ENCODE data around the gene GP2.
"Not testable (repeated sequence)": the region's sequence is repeated elsewhere in the genome, so short reads cannot be mapped to it uniquely, and the experiment has no call there.

GP2 gene

DNA sequence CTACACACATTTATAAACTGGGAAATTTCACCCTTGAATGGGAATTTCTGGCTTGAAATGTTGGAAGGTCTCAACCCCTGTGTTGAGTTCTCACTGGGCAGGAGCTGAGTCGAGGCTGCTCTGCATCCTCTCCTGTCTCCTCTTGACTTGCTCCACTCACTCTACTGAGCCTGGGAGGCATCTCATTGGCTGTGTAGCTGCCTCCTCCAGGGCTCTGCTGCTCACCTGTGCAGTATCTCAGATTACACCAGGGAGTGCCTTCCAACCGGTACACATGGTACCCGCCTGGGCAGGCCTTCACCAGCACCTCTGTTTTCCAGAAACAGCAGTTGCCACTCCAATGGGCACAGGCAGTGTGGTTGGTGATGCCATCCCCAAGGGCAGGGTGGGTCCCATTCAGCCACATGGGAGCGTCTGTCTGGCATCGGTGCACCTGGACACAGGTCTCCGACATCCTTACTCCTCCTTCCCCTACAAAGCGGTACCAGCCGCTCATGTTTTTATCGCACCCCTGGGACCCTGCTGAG, 3.7 kb downstream of the GP2 start:
- DNase-seq = no peak

DNA sequence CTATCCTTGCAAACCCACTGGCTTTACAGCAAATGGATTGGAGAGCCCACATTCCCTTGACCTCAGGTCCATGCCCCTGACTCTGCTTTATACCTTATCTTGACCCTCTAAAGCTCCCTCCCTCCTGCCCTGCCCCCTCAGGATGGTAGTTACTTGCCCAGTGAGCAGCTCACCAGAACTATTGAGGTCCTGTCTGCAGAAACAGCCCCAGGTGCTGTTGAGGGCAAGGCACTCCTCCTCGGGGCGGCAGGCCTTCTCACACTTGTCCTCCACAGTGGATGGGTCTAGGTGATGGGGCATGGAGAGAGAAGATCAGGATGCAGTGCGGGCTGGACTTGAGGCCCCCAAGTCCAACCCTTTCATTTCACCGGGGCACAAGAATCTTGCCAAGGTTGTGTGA, 4.6 kb downstream of the GP2 start:
- no peak for DNase-seq

DNA sequence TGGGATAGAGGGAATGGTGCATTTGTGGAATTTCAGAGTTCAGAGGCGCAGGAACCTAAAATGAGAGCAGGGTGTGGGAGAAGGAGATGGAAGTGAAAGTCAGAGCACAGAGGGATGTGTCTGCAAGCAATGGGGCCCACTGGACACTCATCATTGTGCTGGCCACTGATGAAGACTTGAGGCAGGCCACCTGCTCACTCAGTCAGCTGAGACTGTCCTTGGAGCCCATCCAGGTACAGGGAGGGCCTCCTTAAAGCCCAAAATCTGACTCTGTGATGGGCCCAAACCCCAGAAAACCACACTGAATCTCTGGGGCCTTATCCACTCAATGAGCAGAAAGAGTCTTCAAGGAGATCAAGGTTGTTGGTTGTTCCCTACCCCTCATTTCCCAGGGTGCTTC, 5.6 kb downstream of the GP2 start:
- no peak for DNase-seq

DNA sequence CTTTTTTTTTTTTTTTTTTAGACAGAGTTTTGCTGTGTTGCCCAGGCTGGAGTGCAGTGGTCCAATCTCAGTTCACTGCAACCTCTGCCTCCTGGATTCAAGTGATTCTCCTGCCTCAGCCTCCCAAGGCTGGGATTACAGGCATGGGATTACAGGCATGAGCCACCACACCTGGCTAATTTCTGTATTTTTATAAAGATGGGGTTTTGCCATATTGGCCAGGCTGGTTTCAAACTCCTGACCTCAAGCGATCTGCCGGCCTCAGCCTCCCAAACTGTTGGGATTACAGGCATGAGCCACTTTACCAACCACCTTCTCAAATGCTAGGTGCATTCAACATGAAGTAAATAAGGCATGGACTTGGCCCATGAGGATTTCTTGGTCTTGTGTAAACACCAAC, 6.3 kb downstream of the GP2 start:
- DNase-seq = not testable (repeated sequence)

DNA sequence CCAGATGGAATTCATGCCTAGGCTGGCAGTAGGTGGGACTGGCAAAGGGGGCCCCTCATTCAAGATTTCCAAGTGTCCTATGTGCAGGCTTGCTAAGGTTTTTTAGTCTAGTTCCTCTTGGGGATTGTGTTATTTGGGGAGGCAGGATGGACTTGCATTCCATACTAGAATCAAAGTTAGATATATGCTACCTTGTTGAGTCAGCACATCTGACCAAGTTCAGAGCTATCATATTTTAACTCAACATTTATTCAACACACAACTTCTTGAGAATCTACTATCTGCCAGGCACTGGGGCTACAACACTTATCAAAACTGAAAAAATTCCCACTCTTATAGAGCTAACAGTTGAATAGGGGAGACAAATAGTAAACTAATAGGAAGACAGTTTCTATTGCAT, 6.7 kb downstream of the GP2 start:
- no peak for DNase-seq

DNA sequence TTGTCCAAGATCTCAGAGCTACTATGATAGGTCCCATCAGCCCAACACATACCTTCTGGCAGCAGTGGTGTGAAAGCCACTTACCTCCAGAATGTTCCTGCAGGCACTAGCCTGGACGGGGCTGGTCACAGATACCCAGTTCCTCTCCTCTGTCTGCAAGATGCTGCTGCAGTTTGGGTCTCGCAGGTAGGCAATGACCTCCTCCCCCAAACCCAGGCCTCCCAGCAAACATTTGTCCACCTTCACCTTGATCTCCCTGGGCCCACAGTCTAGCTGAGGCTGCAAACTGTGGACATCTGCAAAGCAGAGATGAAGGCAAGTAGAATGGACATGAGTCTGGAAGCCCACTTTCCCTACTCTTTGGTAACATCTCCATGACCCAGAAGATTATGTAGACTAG, 7.1 kb downstream of the GP2 start:
- DNase-seq = no peak

DNA sequence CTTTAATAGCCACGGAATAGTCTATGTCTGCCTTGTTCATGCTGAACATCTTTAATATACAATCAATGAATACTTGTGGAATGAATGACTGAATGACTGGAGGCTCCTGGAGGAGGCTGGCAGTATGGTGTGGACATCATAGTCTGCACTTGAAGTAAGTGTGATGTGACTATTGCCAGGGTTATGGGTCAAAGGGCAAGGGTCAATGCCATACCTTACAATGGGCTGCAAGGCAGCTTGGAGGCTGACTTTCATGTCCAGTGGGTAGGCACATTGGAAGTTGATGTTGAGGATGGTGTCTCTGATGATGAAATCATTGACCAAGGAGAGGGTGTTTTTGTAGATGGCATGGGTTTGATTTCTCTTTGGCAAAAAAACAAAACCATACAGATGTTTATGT, 7.9 kb downstream of the GP2 start:
- no peak for DNase-seq

DNA sequence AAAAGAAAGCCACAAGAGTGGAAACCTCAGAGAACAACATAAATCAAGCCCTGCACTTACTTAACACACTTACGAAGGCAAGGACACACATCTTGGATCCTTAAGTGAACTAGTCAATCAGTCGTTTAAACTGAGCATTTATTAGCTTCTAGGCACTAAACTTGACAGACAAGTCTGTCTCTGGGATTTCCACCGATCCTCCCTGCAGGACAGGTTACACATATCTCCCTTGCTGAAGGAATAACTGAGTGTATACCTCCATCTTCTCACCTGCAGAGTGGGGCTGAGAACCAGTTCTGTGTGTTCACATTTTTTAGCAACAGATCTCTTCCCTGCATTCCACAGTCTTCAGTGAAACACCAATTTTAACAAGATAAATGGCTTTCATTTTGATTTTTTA, 8.9 kb downstream of the GP2 start:
- no peak for DNase-seq

DNA sequence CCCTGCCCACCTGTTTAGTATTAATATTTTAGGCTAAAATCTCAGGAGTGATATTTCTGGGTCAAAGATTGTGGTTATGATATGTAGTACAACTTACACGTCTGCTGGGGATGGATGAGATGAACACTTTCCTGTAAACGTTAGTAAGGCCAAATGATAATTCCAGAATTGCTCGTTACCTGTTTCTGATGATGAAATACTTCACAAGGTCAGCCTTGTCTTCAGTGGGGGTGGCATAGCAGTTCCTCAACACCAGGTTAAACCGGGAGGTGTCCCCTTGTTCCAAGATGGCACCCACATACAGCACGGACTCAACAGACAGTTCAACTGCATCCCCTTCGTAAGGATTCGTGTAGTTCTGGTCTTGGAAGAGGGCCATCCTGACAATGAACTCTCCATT, 9.3 kb downstream of the GP2 start:
- no peak for DNase-seq

DNA sequence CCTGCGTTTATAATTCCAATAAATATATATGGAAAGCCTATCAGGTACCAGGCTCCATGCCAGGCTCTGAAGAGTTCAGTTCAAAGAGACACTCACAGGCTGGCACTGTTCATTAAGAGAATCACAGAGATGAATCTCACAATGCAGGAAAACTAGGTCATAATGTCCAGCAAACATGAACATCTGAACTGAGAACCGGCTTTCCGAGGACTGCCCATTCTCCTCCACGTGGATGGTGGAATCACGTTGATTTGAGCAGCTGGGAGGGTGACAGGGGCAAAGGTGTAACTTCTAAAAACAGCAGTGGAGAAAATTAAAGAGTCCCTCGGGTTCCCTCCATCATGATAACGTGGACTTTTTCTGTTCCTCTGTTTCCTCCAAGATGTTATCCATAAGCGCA, 10.2 kb downstream of the GP2 start:
- DNase-seq = no peak

DNA sequence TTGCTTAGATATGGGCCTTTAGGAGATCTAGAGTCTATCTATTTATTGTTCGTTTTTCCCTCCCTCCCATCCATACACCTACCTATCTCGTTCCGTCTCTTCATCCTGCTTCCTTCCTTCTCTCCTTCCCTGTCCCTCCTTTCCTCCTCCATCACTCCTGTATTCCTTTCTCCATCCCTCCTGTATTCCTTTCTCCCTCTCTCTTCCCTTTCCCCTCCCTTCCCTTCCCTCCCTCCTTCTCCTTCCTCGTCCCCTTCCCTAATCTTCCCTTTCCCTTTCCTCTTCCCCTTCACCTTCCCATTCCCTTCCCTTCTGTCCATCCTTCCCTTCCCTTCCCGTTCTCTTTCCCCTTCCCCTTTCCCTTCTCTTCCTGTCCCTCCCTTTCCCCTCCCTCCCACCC, 10.6 kb downstream of the GP2 start:
- DNase-seq = no peak

DNA sequence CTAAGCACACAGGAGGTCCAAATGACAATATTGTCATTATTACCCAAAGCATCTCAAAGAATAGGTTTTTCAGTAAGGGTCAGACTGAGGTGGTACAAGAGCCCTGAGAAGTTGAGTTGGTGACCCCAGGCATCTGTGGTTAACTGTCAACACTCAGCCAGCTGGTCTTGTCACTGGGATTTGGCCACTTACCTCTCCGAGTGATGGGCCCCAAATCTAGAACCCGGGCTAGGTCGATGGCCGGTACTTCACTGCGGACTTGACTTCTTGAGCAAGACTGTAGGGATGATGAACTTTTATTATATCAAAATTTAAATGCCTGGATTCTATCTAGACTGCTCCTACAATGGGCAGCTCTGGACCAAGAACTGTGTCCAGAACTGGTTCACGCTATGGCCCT, 11.5 kb downstream of the GP2 start:
- no peak for DNase-seq

DNA sequence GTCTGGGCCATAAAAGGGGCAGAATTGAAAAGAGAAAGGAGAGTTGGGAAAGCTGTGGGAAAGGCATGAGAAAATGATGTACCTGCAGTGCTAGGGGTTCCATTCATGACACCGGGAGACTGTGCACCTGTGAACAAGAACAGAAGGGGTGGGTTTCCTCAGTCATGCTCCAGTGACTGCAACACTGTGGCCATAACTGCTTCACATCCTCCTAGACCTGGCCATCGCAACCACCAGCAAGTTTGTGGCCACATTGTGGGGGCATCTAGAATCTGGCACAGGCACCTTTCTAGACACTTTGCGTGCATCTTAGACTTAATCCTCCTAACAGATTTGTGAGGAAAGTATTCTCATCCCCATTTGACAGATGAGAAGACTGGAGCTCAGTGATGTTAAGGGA, 12.7 kb downstream of the GP2 start:
- DNase-seq = no peak

DNA sequence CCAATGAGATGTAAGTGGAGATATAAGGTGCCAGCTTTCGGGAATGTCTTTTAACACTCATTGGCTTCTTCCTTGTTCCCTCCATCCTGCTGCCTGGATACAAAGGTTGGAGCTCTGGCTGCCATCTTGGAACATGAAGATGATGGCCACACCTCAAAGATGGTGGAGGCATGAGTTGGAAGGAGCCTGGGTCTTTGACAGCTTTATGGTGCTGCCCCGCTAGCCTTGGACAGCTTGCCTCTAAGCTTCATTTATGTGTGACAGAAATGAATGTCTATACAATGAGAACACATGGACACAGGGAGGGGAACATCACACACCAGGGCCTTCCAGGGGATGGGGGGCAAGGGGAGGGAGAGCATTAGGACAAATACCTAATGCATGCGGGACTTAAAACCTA, 13.6 kb downstream of the GP2 start:
- no peak for DNase-seq

DNA sequence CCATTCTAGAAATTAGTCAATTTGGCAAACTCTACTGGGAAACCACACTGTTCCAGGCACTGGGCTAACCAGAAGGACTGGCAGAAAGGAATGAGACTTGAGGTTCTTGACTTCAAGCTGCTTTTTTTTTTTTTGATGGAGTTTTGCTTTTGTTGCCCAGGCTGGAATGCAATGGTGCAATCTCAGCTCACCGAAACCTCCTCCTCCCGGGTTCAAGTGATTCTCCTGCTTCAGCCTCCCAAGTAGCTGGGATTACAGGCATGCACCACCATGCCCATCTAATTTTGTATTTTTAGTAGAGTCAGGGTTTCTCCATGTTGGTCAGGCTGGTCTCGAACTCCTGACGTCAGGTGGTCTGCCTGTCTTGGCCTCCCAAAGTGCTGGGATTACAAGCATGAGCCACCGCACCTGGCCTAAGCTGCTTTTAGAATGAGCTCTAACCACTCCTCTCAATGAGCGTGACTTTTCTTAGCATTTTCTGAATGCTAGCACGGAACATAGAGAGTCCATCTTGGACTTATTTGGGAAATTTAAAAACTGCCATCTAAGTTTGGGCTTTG, 14.7 kb downstream of the GP2 start:
- not testable (repeated sequence) for DNase-seq

DNA sequence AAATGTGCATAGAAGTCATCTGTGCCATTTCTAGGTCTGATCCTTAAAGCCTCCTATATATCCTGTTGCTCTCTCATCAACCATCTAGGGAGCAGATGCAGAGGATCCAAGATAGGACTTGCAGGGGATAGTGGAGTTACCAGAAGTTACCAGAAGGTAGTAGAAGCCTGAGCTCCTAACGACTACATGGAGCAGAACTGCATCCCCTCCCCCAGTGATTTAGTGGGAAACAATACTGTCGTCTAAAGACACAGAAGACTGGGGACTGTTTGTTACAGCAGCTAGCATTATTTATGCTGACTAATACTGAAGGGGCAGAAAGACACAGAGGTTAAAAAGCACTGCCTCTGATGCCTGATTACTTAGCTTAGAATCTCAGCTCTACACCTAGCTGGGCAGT, 15.8 kb downstream of the GP2 start:
- DNase-seq = no peak

DNA sequence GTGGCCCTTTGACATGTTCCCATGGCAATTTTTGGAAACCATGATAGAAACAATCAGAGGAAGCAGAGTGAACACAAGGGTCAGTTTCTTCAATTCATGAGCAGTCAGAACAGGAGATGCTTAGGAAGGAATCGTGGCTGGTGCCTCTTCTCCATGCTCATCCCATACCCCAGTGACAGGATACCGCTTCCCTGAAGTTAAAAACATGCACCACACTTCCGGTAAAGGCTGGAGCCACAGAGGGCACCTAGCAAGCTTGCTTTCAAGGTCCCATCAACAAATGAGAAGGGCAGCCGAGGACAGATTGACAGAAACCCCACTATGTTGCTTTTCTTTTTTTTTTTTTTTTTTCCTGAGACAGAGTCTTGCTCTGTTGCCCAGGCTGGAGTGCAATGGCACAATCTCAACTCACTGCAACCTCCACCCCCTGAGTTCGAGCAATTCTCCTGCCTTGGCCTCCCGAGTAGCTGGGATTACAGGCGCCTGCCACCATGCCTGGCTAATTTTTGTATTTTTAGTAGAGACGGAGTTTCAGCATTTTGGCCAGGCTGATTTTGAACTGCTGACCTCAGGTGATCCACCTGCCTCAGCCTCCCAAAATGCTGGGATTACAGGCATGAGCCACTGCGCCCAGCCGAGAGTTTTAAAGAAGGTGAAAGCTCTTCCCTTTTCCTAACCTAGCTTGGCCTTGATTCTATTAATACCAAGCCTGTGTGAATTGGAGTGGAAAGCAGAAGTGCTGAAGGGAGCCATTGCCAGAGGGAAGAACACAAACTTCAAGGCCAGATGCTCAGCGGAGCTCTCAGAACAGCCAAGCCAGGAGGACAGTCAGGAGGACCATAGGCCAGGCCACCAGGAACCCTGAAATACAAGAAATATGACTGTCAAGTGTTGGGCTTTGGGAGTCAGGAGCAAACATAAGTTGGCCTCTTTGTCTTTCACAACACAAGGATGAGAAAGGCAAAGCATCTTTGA, 16.6 kb downstream of the GP2 start:
- no peak for DNase-seq

DNA sequence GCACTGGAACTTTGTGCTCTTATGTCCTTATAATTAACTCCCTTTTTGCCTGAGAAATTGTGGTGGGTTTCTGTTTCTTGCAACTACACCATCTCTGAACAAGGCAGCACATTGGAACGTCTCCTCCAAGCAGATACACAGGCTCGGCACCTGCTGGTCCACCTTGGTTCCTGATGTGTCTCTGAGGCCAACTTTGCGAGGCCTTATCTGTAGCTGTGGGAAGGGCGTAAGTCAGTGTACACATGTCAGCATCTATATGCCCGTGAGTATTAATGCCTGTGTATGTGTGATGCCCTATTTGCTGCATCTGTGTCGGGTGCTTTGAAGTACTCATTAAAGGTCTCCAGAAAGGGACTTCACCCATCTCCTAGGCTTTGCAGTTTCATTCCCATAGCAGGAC, 17.5 kb downstream of the GP2 start:
- DNase-seq = no peak

DNA sequence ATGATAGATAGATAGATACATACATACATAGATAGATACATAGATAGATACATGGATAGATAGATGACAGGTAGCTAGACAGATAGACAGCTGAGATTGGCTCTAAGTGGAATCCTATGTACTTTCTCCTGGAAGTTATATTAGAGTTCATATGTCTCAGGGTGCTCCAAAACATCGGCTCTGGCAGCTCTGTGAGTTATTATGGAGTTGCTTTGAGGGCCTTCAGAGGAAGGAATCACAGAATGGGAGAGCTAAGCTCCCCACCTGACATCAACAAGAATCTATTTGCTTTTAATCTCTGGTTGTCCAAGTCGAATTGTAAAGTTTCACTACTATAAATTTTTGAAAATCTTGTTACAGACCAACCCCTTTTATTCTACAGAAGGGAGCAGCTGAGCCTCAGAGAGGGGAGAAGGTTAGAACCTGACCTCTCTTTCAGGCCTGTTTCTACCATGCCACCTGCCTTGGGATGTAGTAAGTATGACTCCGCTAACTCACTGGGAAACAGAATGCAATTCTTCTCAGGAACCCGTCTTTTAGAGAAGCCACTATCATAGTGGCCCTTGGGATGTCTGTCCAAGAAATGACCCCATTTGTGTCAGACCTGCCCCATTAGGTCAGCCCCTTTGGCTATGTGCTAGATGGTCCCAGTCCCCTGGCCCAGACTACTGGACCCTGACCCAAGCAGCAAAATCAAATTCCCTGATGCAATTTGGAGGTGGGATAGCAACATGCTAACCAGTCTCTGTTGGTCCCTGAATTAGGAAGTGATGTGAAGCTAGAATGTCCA, 18.3 kb downstream of the GP2 start:
- DNase-seq = no peak

DNA sequence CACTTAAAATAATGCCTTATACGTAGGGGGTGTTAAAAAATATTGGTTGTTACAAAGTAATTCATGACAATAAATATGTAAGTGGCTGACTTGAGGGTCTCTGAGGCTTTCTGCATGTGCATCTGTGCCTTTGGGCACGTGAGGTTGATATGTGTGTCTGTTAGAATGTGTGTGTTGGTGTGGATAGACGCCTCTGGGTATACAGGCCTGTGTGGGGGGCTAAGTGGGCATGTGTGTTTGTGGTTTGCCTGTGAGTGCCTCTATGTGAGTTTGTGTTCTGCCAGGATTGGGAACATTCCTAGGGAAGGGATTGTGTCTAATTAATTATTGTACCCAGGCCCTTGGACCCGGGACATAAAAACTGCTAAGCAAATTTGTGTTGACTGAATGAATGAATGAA, 19.0 kb downstream of the GP2 start:
- no peak for DNase-seq

DNA sequence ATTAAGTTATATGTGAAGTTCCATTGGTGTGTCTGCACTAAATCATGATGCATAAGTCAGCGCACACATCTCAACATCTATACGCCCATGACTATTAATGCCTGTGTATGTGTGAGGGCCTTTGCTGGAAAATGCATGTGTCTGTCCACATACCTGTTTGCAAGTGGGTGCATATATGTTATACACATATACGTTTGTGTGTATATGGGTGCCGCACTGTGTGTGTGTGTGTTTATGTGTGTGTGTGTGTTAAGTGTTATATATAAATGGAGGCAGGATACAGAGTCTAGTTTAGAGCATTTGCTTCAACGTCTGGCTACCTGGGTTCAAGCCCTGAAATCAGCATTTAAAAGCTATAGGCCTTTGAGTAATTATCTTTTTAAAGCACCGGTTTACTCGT, 19.5 kb downstream of the GP2 start:
- no peak for DNase-seq

DNA sequence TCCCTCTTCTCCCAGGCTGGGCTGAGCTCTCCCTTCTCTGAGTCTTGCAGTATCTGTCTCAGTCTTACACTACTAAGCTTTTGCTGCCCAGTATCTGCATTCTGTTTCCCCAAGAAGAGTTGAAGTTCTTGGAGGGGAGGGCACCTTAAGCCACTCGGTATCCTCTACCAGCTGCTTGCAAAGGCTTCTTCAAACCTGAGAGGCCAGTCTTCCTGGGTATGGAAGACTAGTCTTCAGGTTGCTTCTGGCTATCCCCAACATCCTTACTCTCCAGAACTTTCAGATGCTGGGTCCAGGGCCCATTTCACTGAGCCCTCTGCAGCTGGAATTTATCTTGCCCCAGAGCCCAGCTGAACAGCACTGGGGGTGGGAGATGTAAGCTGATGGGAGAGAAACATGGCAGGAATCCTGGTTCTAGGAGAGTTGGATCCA, 20.1 kb downstream of the GP2 start:
- no peak for DNase-seq

DNA sequence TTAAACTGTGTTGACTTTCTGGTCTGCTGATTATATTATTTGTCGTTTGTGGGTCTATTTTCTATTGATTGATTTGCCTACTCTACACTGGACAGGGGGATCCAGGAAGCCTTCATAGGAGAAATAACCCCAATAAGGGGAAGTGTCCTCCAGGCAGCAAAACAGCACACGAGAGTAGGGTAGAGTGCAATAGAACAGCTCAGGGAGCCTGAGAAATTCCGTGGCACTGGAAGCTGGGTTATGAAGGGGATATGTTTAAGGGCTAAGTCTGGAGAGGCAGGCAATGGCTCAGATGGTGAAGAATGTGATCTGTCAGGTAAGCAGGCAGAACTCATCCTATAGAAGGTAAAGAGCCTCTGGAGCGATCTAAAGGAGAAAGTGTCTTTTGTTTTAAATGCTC, 20.9 kb downstream of the GP2 start:
- no peak for DNase-seq

DNA sequence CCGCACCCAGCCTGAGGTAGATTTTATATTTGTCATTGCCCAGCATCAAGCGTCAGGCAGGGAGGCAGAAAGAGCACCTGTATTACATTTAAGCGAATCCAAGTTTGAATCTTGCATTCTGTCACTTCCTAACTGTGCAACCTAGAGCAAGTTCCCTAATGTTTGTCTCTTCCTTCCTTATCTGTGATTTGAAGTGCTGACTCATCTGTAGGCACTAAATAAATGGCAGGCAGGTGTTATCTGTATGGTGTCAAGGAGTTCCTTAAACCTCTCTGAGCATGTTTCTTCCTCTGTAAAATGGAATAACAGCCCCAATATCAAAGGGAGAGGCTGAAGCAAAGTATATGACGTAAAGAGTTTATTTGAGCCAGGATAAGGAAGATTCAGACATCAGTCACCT, 24.3 kb downstream of the GP2 start:
- DNase-seq = no peak

All from NK-92 treated with Interleukin-12 subunit alpha and Interleukin-12 subunit beta, amount 100 ng/mL, for 24 hours (cell line).